Stimulated activated naive B cell treated with anti-CD40 and anti-IgM and Interleukin-4, amounts not matched to agents 10 μg/mL and 1 μg/mL and 100 μg/mL, for 72 hours (primary cell): ENCODE results near the gene PAK1IP1.
"Not testable (repeated sequence)": the region's sequence is repeated elsewhere in the genome, so short reads cannot be mapped to it uniquely, and the experiment has no call there.

ENCODE experiments used
- ATAC-seq, 2 donors: fragments of 150-1000 bp; cut with Tn5 transposase; replicated peaks; 2 replicates each; pipeline ENCODE4 v1.10.0; 2021; ENCODE audit warnings: moderate library complexity in 1 of 2
- DNase-seq: peaks from one replicate; pipeline ENCODE4 v3.0.0; 2021
- H3K27ac Mint-ChIP-seq: one replicate; pipeline ENCODE4 v1.8.0; 2022; ENCODE audit warnings: mild to moderate bottlenecking, mixed read lengths
- H3K27me3 Mint-ChIP-seq, 2 donors: one replicate each; pipeline ENCODE4 v1.8.0; 2022; ENCODE audit warnings: mixed read lengths in 2 of 2
- H3K36me3 Mint-ChIP-seq, 2 donors: one replicate each; pipeline ENCODE4 v1.8.0; 2022; ENCODE audit warnings: mixed read lengths in 2 of 2, mild to moderate bottlenecking in 1 of 2
- H3K4me1 Mint-ChIP-seq, 2 donors: one replicate each; pipeline ENCODE4 v1.8.0; 2022; ENCODE audit warnings: mixed read lengths in 2 of 2, mild to moderate bottlenecking in 1 of 2
- H3K4me3 Mint-ChIP-seq, 2 donors: one replicate each; pipeline ENCODE4 v1.8.0; 2022; ENCODE audit warnings: mild to moderate bottlenecking in 2 of 2, mixed read lengths in 2 of 2, moderate library complexity in 1 of 2
- H3K9me3 Mint-ChIP-seq, 2 donors: one replicate each; pipeline ENCODE4 v1.8.0; 2022; ENCODE audit warnings: mixed read lengths in 2 of 2, mild to moderate bottlenecking in 1 of 2

Gene PAK1IP1, protein sequence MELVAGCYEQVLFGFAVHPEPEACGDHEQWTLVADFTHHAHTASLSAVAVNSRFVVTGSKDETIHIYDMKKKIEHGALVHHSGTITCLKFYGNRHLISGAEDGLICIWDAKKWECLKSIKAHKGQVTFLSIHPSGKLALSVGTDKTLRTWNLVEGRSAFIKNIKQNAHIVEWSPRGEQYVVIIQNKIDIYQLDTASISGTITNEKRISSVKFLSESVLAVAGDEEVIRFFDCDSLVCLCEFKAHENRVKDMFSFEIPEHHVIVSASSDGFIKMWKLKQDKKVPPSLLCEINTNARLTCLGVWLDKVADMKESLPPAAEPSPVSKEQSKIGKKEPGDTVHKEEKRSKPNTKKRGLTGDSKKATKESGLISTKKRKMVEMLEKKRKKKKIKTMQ

DNA sequence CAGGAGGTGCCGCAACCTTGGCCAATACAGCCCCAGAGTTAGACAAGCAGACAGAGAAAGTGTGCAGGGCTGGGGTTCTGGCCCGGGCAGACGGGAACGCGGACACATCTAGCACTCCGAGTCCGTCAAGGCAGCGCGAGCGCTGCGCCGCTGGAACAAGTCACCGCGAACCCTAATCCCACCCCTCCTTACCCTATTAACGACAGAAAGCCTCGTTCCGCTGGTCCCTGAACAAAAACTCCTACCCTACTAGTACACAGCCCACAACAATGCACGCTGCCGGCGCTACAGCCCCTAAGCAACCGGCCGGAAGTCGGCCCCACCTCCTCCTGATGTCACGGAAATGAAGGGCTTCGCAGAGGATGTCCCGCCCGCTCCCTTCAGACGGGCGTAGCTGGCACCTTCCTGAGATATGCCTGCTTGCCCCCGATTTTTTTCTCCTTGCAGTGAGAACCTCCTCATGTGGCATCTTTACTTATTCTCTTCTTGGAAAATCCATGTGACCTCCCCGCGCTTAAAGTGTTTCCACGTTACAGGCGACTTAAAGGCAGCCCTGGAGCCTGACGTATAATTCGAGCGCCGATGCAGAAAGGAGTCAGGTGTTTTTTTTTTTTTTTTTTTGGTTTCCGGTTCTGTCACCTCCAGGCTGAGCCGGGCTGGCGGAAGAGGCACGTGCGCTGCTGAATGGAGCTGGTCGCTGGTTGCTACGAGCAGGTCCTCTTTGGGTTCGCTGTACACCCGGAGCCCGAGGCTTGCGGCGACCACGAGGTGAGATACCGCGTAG, at the start of gene PAK1IP1, which contains the start of gene C6orf52:
Gene PAK1IP1, plus strand, starts transcription at position 671 of the 784 bp plus-strand sequence. Its CDS starts 14 bp downstream, at position 685.
Gene C6orf52, minus strand, starts transcription at position 315 of the 784 bp plus-strand sequence. CDS start 7,066 bp downstream, outside the sequence.
- peak within 1 kb of the TSS; percentile 89 to 97 for H3K4me3 Mint-ChIP-seq
- no peaks in the 10 kb centered on the region for H3K27me3 Mint-ChIP-seq
- ATAC-seq (peak; percentile 96 to 98), DNase-seq (peak; percentile 93)
- H3K4me1 Mint-ChIP-seq: peaks cover 20 to 47% of the 10 kb centered on the region in 2 donors
- peak within 1 kb of the TSS; percentile 99 for H3K27ac Mint-ChIP-seq
- H3K36me3 Mint-ChIP-seq: peaks cover 21 to 36% of the 10 kb centered on the region in 2 donors
- H3K9me3 Mint-ChIP-seq: no peaks in the 10 kb centered on the region

DNA sequence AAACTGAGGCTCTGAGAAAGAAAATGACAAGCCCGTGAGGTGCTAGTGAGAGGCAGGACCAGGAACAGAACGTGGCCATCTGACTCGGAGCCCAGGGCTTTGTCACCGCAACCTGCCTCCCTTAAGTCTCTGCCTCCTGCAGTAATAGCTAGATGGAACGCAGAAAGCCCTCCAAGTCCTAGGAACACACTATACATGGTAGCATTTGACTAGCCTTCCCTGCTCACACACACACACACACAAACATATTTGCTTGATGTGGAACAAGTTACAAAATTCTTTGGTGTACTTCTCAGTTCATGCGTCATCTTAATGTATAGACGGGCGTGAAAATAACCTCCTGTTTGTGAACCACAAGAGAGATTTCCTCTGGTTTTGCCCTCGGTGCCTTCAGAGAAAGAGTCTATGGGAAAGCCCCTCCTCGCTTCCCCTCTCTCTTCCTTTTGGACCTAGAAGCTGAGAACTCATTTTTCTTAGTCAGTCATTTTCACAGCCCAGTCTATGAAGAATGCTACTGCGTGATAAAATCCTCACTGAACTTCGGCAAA, 39.2 kb upstream of the PAK1IP1 start:
- DNase-seq: no peak
- Mint-ChIP-seq H3K27ac (no peak overlapping the region), H3K4me3 (peak overlapping the region in 1 of 2 donors; percentile 13), H3K9me3 (no peaks in the 10 kb centered on the region), H3K36me3 (no peaks in the 10 kb centered on the region), H3K27me3 (peaks cover 10 to 41% of the 10 kb centered on the region in 2 donors), H3K4me1 (peaks cover 5 to 12% of the 10 kb centered on the region in 2 donors)
- ATAC-seq: peak; percentile 73 to 84

DNA sequence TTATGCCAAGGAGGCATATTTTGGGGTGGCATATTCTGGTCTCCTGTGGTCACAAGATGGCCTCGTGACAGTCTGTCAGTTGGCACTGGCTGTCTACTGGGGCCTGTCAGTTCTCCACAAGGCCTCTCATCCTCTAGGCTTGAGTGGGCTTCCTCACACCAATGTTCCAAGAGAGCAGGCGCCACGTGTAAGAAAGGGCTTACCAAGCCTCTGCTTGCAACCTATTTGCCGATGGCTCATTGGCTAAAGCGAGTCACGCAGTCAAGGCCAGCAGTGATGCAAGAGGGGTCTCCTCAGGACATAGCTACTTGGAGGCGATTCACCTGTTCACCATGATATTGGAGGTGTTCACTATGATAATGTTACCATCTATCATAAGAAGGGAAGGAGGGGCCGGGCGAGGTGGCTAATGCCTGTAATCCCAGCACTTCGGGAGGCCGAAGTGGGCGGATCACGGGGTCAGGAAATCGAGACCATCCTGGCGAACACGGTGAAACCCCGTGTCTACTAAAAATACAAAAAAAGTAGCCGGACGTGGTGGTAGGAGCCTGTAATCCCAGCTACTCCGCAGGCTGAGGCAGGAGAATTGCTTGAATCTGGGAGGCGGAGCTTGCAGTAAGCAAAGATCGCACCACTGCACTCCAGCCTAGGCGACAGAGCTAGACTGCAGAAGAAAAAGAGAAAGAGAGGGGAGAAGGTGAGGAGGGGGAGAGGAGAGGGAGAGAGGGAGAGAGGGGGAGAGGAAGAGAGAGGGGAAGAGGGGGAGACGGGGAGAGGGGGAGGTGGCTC, 35.7 kb upstream of the PAK1IP1 start:
- DNase-seq: no peak
- no peak for ATAC-seq
- Mint-ChIP-seq H3K27ac (no peak overlapping the region), H3K4me1 (peaks cover 5 to 12% of the 10 kb centered on the region in 2 donors), H3K36me3 (no peaks in the 10 kb centered on the region), H3K27me3 (peaks cover 5 to 21% of the 10 kb centered on the region in 2 donors), H3K4me3 (peak overlapping the region; percentile 48 to 54), H3K9me3 (peaks cover under 1 to 1% of the 10 kb centered on the region in 2 donors)

GRCh38 chr6:10659699-10660348, 34.9 kb upstream of the PAK1IP1 start:
- peaks cover 5 to 21% of the 10 kb centered on the region in 2 donors for H3K27me3 Mint-ChIP-seq
- H3K9me3 Mint-ChIP-seq: peaks cover 2 to 9% of the 10 kb centered on the region in 2 donors
- DNase-seq (no peak), ATAC-seq (peak in 1 of 2 donors; percentile 21)
- no peaks in the 10 kb centered on the region for H3K36me3 Mint-ChIP-seq
- H3K4me1 Mint-ChIP-seq: peaks cover 5 to 12% of the 10 kb centered on the region in 2 donors
- peak overlapping the region; percentile 48 to 54 for H3K4me3 Mint-ChIP-seq
- H3K27ac Mint-ChIP-seq: no peak overlapping the region

DNA sequence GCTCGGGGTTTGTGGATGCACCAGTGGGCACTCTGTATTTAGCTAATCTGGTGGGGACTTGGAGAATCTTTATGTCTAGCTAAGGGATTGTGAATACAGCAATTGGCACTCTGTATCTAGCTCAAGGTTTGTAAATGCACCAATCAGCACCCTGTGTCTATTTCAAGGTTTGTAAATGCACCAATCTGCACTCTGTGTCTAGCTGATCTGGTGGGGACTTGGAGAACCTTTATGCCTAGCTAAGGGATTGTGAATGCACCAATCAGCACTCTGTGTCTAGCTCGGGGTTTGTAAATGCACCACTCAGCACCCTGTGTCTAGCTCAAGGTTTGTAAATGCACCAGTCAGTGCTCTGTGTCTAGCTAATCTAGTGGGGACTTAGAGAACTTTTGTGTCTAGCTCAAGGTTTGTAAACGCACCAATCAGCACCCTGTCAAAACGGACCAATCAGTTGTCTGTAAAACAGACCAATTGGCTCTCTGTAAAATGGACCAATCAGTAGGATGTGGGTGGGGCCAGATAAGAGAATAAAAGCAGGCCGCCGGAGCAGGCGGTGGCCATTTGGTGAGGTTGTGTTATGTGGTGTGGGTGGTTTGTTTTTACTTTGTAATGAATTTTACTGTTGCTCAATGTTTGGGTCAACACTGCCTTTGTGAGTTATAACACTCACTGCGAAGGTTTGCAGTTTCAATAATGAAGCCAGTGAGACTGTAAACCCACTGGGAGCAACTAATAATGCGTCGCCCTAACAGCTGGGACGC, 34.2 kb upstream of the PAK1IP1 start:
- not testable (repeated sequence) for DNase-seq, ATAC-seq, H3K4me1 Mint-ChIP-seq, H3K36me3 Mint-ChIP-seq, H3K27ac Mint-ChIP-seq, H3K4me3 Mint-ChIP-seq
- Mint-ChIP-seq H3K9me3 (peaks cover 4 to 12% of the 10 kb centered on the region in 2 donors), H3K27me3 (peaks cover 5 to 17% of the 10 kb centered on the region in 2 donors)

GRCh38 chr6:10662207-10662606, 32.6 kb upstream of the PAK1IP1 start:
- Mint-ChIP-seq H3K27ac (no peak overlapping the region), H3K4me1 (peaks cover 3 to 5% of the 10 kb centered on the region in 2 donors), H3K27me3 (peaks cover 13 to 28% of the 10 kb centered on the region in 2 donors), H3K36me3 (peaks cover 0 to 4% of the 10 kb centered on the region in 2 donors), H3K4me3 (no peak overlapping the region), H3K9me3 (peaks cover 4 to 12% of the 10 kb centered on the region in 2 donors)
- ATAC-seq (no peak), DNase-seq (no peak)

DNA sequence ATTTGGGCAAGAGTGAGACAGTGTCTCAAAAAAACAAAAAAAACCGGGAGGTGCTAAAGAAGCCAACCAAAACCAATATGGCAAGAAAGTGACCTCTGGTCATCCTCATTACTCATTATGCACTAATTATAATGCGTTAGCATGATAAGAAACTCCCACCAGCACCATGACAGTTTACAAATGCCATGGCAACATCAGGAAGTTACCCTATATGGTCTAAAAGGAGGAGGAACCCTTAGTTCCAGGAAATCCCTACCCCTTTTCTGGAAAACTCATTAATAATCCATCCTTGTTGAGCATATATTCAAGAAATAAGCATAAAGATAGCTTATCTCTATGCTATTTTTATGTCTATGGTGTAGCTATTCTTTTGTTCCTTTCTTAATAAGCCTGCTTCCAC, 32.0 kb upstream of the PAK1IP1 start:
- H3K4me3 Mint-ChIP-seq: no peak overlapping the region
- H3K4me1 Mint-ChIP-seq: peaks cover 7 to 9% of the 10 kb centered on the region in 2 donors
- H3K27me3 Mint-ChIP-seq: peaks cover 16 to 31% of the 10 kb centered on the region in 2 donors
- peaks cover 4 to 12% of the 10 kb centered on the region in 2 donors for H3K9me3 Mint-ChIP-seq
- DNase-seq (no peak), ATAC-seq (no peak)
- H3K27ac Mint-ChIP-seq: no peak overlapping the region
- H3K36me3 Mint-ChIP-seq: peaks cover 0 to 4% of the 10 kb centered on the region in 2 donors

- H3K4me1 Mint-ChIP-seq: peaks cover 9 to 12% of the 10 kb centered on the region in 2 donors
- DNase-seq: not testable (repeated sequence)
- peaks cover 17 to 28% of the 10 kb centered on the region in 2 donors for H3K27me3 Mint-ChIP-seq
Measured at GRCh38 chr6:10665595-10665994, 29.2 kb upstream of the PAK1IP1 start.

DNA sequence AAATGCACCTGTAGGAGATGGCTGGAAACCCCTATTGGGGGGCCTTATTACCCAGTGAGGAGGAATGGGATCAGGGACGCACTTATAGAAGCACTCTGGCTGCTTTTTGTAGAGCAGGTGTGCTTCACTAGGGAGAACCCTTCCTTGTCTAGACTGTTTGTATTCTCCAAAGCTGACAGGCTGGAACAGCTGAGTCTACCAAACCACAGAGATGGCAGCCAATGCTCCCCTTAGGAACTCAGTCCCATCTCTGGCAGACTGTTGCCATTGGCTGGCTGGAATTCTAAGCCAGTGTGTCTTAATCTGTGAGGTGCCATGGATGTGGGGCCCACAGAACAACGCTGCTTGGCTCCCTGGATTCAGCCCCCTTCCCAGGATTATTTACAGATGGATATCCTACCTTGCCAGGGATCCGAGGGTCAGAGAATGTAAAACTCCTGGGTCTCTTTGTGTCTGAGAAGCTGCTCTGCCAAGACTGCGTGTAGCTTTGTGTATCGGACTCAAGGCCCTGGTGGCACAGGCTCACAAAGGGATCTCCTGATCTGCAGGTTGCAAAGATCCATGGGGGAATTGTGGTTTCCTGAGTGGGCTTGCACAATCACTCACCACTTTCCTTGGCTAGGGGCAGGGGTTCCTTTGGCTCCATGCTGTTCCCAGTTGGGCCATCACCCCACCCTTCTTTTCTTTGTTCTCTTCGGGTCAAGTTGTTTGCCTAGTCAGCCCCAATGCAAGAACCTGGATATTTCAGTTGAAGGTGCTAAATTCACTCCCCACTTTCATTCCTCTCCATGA, 26.4 kb upstream of the PAK1IP1 start:
- H3K4me3 Mint-ChIP-seq: no peak overlapping the region
- peaks cover 4 to 12% of the 10 kb centered on the region in 2 donors for H3K9me3 Mint-ChIP-seq
- ATAC-seq (no peak), DNase-seq (no peak)
- peaks cover 9 to 12% of the 10 kb centered on the region in 2 donors for H3K4me1 Mint-ChIP-seq
- peaks cover 17 to 28% of the 10 kb centered on the region in 2 donors for H3K27me3 Mint-ChIP-seq
- peaks cover 0 to 7% of the 10 kb centered on the region in 2 donors for H3K36me3 Mint-ChIP-seq
- H3K27ac Mint-ChIP-seq: no peak overlapping the region

More at GRCh38 chr6:10665595-10665994, 29.2 kb upstream of the PAK1IP1 start:
- H3K27ac Mint-ChIP-seq, H3K4me3 Mint-ChIP-seq, H3K36me3 Mint-ChIP-seq, ATAC-seq: not testable (repeated sequence)
- H3K9me3 Mint-ChIP-seq: peaks cover 4 to 12% of the 10 kb centered on the region in 2 donors

- no peak for ATAC-seq
- no peak overlapping the region for H3K4me3 Mint-ChIP-seq
- no peak overlapping the region for H3K27ac Mint-ChIP-seq
- peaks cover 0 to 5% of the 10 kb centered on the region in 2 donors for H3K27me3 Mint-ChIP-seq
- H3K9me3 Mint-ChIP-seq: peaks cover 0 to 2% of the 10 kb centered on the region in 2 donors
- no peaks in the 10 kb centered on the region for H3K4me1 Mint-ChIP-seq
- no peaks in the 10 kb centered on the region for H3K36me3 Mint-ChIP-seq
- no peak for DNase-seq
Measured at GRCh38 chr6:10676403-10676802, 18.4 kb upstream of the PAK1IP1 start.

- Mint-ChIP-seq H3K9me3 (peaks cover 0 to 2% of the 10 kb centered on the region in 2 donors), H3K27ac (no peak overlapping the region), H3K4me1 (peaks cover under 1 to 6% of the 10 kb centered on the region in 2 donors), H3K27me3 (peaks cover 0 to 5% of the 10 kb centered on the region in 2 donors), H3K36me3 (no peaks in the 10 kb centered on the region), H3K4me3 (no peak overlapping the region)
- no peak for DNase-seq
- no peak for ATAC-seq
Measured at GRCh38 chr6:10678456-10678855, 16.3 kb upstream of the PAK1IP1 start.

DNA sequence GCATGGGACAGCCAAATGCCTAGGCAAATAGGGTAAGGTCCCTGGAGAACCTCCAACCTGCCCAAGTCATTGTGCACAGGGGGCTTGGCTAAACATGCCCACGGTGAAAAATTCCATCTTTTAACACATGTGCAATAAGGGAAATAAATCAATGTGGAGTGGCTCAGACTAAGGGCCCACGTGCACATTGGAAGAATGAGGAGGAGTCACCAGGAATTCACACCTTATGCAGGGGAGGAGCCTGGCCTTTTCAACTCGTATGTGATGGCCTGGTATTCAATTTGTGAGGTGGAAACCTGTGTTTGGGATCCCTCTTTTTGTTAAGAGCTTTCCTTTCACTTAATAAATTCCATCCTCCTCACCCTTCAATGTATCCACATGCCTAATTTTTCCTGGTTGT, 13.0 kb upstream of the PAK1IP1 start:
- peaks cover 5 to 8% of the 10 kb centered on the region in 2 donors for H3K27me3 Mint-ChIP-seq
- ATAC-seq: no peak

More for the DNA sequence above, 13.0 kb upstream of the PAK1IP1 start:
- H3K36me3 Mint-ChIP-seq: peaks cover 0 to 2% of the 10 kb centered on the region in 2 donors
- H3K4me1 Mint-ChIP-seq: peaks cover 8 to 28% of the 10 kb centered on the region in 2 donors
- H3K9me3 Mint-ChIP-seq: no peaks in the 10 kb centered on the region
- no peak overlapping the region for H3K4me3 Mint-ChIP-seq
- peak overlapping the region; percentile 25 for H3K27ac Mint-ChIP-seq
- no peak for DNase-seq
